Osteocyte (in vitro differentiated cells): ENCODE data around the gene INS. TPM values are rescaled to one million over a fixed set of nuclear protein-coding genes. Genes with fewer than 3 reads are reported as not detected.
"Not testable (repeated sequence)": the region's sequence is repeated elsewhere in the genome, so short reads cannot be mapped to it uniquely, and the experiment has no call there.

Source experiments
- DNase-seq: peaks from one replicate; pipeline ENCODE4 v3.0.0; 2021; ENCODE audit warnings: mixed read lengths; ENCODE audit not compliant: unreplicated experiment; ENCODE audit errors: extremely low spot score
- H3K27ac Mint-ChIP-seq: one replicate; pipeline ENCODE4 v1.8.0; 2021; ENCODE audit warnings: mild to moderate bottlenecking, mixed read lengths; ENCODE audit not compliant: unreplicated experiment
- H3K27me3 Mint-ChIP-seq: one replicate; pipeline ENCODE4 v1.8.0; 2021; ENCODE audit warnings: mixed read lengths; ENCODE audit not compliant: unreplicated experiment
- H3K36me3 Mint-ChIP-seq: one replicate; pipeline ENCODE4 v1.8.0; 2021; ENCODE audit warnings: mixed read lengths; ENCODE audit not compliant: unreplicated experiment
- H3K4me1 Mint-ChIP-seq: one replicate; pipeline ENCODE4 v1.8.0; 2021; ENCODE audit warnings: mixed read lengths; ENCODE audit not compliant: unreplicated experiment
- H3K4me3 Mint-ChIP-seq: one replicate; pipeline ENCODE4 v1.8.0; 2021; ENCODE audit warnings: mild to moderate bottlenecking, moderate library complexity, mixed read lengths; ENCODE audit not compliant: unreplicated experiment
- H3K9me3 Mint-ChIP-seq: one replicate; pipeline ENCODE4 v1.8.0; 2021; ENCODE audit warnings: mixed read lengths; ENCODE audit not compliant: unreplicated experiment
- CTCF ChIP-seq: fragments of 200-600 bp; sonication (generic); IDR thresholded peaks from 2 replicates; pipeline ENCODE4 v1.5.0; 2021; ENCODE audit warnings: antibody characterized with exemption, mild to moderate bottlenecking, moderate library complexity
- total RNA-seq: library from RNA; stranded (reverse); gene quantifications from 2 replicates; pipeline ENCODE4 v1.2.1, GENCODE V29; 2021

Gene INS
- total RNA-seq, 1 donor from 2014 or later: not detected

- H3K9me3 Mint-ChIP-seq: no peaks in the 10 kb centered on the region
- no peak for TF ChIP-seq CTCF
- DNase-seq: no peak
- peaks cover 23% of the 10 kb centered on the region for H3K27me3 Mint-ChIP-seq
- no peaks in the 10 kb centered on the region for H3K36me3 Mint-ChIP-seq
- H3K27ac Mint-ChIP-seq: no peak overlapping the region
- H3K4me1 Mint-ChIP-seq: peaks cover 5% of the 10 kb centered on the region
- H3K4me3 Mint-ChIP-seq: no peak overlapping the region
Measured at GRCh38 chr11:2195756-2196088, 34.7 kb upstream of the INS start.

GRCh38 chr11:2194877-2195755 is 34.1 kb upstream of the INS start:
- H3K4me1 Mint-ChIP-seq: peaks cover 9% of the 10 kb centered on the region
- H3K36me3 Mint-ChIP-seq: no peaks in the 10 kb centered on the region
- TF ChIP-seq CTCF: peak; percentile 87
- DNase-seq: no peak
- H3K9me3 Mint-ChIP-seq: no peaks in the 10 kb centered on the region
- H3K27ac Mint-ChIP-seq: no peak overlapping the region
- peaks cover 27% of the 10 kb centered on the region for H3K27me3 Mint-ChIP-seq
- no peak overlapping the region for H3K4me3 Mint-ChIP-seq

- not testable (repeated sequence) for H3K27ac Mint-ChIP-seq, DNase-seq, H3K36me3 Mint-ChIP-seq, H3K9me3 Mint-ChIP-seq, H3K4me3 Mint-ChIP-seq
- H3K4me1 Mint-ChIP-seq: peaks cover 11% of the 10 kb centered on the region
- peaks cover 32% of the 10 kb centered on the region for H3K27me3 Mint-ChIP-seq
Measured at GRCh38 chr11:2193888-2194595, 33.0 kb upstream of the INS start.

- Mint-ChIP-seq H3K4me1 (peaks cover 11% of the 10 kb centered on the region), H3K4me3 (no peak overlapping the region), H3K9me3 (no peaks in the 10 kb centered on the region), H3K27me3 (peaks cover 36% of the 10 kb centered on the region), H3K27ac (no peak overlapping the region), H3K36me3 (no peaks in the 10 kb centered on the region)
- TF ChIP-seq CTCF: no peak
- no peak for DNase-seq
Measured at GRCh38 chr11:2193099-2193887, 32.3 kb upstream of the INS start.

GRCh38 chr11:2192435-2192834 is 31.4 kb upstream of the INS start:
- no peak overlapping the region for H3K27ac Mint-ChIP-seq
- no peaks in the 10 kb centered on the region for H3K36me3 Mint-ChIP-seq
- DNase-seq: no peak
- no peak overlapping the region for H3K4me3 Mint-ChIP-seq
- H3K9me3 Mint-ChIP-seq: no peaks in the 10 kb centered on the region
- peaks cover 11% of the 10 kb centered on the region for H3K4me1 Mint-ChIP-seq
- H3K27me3 Mint-ChIP-seq: peaks cover 36% of the 10 kb centered on the region
- TF ChIP-seq CTCF: no peak
